Activated CD4-positive, alpha-beta T cell treated with anti-CD3 and anti-CD28 coated beads, Interleukin-2, Interleukin-6, amounts not matched to agents 100 ng/mL and 50 ng/mL, durations not matched to agents 16 hours and 8 hours (primary cell): ENCODE results near the gene PDK2.
A peak's percentile ranks its signal among the peaks of the same experiment; 100 is the strongest.
"Not testable (repeated sequence)": the region's sequence is repeated elsewhere in the genome, so short reads cannot be mapped to it uniquely, and the experiment has no call there.

ENCODE experiments used
- DNase-seq: peaks from one replicate; pipeline ENCODE4 v3.0.0-alpha.2; 2020

The PDK2 gene

DNA sequence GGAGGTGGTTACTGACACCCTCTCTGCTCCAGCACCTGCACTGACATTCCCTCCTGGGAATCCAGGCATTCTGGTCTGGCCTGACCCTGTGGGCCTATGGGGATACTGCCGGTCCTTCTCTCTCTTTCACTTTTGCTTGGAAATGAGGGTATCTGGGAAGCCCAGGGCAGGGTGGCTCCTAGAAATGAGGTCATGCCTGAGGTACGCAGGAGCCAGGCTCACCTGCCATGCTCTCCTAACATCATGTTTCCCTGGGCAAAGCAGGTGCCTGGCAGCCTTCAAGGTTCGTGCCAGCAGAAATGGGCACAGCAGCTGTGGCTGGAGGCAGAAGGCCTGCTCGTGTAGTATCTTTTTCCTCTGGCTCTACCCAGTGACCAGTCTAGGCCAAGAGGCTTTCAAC lies 35.9 kb upstream of the PDK2 start:
- no peak for DNase-seq

DNA sequence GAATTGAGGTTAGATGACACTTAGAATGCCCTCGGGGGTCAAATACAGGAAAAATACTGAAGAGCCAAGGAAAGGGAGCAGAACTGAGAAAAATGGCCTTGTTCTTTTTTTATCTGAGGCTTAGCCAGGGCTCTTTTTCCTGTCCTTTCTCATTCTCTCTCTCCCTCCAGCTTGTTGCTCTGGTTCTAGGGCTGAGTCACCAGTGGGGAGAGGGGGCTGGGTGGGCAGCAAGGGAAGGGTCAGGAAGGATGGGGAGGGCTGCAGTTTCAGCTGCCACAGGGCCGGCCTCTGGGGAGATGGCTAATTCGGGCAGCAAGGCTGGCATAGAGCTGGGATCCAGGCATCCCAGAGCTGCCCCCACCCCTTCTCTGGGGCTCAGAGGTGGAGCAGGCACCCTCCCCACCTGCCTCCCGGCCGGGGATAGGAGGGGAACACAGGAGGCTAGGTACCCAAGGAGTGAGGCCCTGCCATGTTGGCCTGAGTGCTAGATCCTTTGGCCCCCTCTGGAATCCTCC lies 35.3 kb upstream of the PDK2 start:
- DNase-seq: no peak

DNA sequence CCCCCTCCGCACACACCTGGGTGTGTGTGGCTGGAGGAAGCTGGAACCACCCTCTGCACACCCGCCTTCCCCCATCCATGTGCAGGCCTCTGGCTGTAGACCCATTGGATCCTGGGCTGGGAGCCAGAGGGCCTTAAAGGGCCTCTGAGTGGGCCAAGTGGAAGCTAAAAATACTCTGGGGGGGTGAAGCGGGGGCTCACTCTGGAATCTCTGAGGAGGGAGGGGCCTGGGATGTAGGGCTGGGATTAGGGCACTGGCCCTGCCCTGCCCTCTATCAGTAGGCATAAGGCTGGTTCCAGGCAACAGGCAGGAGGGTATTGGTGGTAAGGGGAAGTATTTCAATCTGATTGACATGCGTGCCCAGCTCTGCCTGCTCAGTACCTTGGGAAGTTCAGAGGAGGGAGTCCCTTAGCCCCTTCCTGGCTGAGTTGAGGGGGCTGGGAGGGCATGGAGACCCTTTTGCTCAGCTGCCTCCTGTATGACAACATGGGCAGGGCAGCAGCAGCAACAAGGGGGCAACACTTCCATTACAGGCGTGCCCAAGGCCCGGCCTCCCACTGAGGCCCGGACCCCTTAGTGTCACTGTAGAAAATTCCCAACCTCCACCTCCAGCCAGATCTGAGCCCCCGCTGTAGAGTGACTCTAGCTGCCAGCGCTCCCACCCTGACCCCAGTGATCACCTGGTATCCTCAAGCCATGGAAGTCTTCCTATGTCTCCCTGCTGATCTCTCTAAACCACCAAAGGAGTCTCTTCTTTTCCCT lies 34.0 kb upstream of the PDK2 start:
- no peak for DNase-seq

DNA sequence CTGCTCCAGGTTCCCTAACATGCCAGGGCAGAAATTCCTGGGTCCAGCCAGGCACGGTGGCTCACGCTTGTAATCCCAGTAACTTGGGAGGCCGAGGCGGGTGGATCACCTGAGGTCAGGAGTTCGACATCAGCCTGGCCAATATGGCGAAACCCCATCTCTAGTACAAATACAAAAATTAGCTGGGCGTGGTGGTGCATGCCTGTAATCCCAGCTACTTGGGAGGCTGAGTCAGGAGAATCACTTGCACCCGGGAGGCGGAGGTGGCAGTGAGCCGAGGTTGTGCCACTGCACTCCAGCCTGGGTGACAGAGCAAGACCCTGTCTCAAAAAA lies 33.5 kb upstream of the PDK2 start:
- DNase-seq: not testable (repeated sequence)

DNA sequence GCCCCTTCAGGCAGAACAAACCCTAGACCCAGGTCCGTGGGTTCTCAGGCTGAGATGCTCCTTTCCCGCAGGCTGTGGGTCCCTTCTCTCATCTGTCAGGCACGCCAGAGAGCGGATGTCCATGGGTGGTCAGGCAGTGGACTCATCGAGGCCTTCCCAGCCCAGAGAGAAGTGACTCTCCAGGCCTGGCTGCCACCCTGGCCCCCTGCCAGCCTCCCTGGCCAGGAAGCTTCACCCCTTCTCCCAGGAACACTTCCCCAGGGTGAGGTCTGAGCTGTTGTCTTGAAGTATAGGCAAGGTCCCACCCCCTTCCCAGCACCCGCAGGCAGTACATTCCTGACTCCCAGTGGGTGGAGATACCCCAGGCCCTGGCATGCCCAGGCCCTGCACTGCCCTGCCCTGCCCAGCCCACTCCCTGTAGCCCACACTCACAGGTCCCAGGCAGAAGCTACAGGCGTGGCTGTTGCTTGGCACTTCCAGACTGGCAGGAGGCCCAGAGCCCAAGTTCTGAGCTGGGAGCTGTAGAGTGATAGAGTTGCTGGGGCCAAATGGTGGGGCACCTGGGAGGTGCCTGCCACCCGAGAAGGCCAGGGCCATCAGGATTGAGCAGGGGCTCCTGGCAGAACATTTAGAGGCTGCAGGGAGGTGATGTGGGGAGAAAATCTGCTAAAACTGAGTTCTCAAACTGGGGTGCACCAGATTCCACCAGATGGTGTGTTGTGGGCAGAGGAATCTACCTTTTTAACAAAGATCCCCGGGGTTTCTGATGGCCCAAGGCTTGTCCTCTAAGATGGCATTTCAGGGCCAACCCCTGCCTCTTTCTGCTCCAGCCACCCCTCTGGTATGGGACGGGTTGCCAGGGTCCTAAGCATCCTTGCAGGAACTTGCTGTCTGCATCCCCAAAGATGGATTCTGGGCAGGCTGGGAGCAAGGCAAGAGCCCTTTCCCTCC lies 32.6 kb upstream of the PDK2 start:
- no peak for DNase-seq

DNA sequence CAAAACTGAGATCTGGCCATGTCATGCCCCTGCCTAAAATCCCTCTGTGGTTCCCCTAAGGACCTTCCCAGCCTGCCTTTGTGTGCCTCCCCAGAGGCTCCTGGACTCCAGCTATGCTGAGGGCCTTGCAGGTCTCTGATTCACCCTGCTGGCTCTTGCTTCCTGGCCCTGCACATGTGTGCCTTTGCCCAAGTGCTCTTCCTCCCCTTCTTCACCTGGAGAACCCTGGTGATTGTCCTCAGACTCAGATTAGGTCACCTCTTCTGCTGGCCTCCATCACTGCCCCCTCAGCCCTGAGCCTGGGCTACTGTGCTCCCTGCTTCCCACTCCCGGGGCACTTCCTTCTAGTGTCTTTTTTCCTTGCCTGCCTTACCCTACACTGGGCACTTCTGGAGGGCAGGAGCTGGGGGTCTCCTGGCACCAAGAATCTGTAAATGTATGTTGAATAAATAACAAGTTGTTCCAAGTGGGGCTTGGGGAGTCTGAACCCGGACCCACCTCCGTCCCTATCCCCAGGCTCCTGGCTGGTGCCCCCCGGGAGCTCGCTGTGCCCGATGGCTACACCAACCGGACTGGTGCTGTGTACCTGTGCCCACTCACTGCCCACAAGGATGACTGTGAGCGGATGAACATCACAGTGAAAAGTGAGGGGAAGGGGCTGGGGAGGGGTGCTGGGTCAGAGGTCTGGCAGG lies 31.4 kb upstream of the PDK2 start:
- DNase-seq: no peak

DNA sequence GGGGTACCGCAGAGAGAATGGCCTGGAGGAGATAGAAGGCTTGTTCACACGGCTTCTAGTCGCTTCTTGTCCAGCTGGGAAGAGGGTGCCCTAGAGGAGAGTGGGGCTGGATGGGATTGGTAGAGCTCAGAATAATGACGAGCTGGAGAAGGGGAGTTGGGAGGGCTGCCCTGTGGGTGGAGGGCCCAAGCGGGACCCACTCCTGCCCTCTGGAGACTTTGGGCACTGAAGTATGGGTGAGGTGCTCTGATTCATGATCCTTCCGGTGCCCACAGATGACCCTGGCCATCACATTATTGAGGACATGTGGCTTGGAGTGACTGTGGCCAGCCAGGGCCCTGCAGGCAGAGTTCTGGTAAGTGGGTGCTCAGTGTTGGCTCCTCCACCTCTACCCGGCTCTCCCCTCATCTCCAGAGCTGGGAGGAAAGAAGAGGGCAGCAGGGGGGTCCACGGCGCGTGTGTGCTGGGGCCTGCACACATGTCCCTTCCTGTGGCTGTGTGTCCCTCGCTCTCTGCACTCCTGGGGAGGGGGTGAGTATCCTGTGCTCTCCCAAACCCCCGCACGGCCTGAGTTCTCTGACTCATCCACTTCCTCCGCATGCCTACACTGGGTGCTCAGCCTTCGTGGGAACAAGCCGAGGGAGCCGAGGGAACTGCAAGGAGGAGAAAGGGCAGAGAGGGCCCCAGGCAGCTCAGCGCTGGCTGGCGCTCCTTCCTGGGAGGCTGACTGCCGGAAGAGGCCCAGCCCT lies 30.7 kb upstream of the PDK2 start:
- DNase-seq: no peak

DNA sequence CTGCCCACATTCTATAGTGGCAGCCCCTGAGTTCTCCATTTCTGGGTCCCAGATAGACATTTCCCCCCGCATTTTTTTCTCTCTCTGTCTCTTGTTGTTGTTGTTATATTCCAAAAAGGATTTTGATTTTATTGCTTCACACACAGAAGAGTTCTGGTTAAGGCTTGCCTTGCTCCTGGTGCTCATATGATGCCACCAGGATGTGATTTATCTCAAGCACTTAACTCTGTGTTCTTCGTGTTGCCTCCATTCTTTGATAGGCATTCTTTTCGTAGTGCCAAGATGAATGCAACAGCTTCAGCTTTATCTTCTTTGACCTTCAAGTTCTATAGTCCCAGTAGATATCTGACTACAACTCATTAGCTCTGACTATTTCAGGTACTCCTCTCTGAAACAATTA lies 30.1 kb upstream of the PDK2 start:
- DNase-seq: no peak

DNA sequence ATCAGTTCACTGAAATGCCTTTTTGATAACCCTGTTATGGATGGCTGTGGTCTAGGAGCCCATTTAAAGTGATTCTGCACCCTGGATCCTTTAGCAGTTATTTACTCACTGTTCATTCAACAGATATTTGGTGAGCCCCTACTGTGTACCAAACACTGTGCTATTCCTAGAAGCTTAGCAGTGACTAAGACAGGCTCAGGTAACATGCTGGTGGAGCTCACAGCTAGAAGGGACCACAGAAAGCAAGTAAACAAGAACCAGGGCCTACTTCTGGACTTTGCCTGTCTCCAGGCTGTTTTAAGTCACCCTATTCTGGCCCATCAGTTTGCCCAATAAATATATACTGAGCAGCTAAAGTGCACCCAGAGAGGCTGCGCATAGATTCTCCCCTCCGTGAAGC lies 28.2 kb upstream of the PDK2 start:
- DNase-seq: no peak

DNA sequence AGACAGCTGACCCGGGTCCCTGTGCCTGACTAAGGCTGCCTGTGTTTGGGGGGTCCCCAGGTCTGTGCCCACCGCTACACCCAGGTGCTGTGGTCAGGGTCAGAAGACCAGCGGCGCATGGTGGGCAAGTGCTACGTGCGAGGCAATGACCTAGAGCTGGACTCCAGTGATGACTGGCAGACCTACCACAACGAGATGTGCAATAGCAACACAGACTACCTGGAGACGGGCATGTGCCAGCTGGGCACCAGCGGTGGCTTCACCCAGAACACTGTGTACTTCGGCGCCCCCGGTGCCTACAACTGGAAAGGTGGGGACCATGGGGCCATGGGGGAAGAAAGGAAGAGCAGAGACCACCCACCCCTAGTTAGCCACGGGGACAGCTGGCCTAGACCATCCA lies 27.2 kb upstream of the PDK2 start:
- DNase-seq: no peak

DNA sequence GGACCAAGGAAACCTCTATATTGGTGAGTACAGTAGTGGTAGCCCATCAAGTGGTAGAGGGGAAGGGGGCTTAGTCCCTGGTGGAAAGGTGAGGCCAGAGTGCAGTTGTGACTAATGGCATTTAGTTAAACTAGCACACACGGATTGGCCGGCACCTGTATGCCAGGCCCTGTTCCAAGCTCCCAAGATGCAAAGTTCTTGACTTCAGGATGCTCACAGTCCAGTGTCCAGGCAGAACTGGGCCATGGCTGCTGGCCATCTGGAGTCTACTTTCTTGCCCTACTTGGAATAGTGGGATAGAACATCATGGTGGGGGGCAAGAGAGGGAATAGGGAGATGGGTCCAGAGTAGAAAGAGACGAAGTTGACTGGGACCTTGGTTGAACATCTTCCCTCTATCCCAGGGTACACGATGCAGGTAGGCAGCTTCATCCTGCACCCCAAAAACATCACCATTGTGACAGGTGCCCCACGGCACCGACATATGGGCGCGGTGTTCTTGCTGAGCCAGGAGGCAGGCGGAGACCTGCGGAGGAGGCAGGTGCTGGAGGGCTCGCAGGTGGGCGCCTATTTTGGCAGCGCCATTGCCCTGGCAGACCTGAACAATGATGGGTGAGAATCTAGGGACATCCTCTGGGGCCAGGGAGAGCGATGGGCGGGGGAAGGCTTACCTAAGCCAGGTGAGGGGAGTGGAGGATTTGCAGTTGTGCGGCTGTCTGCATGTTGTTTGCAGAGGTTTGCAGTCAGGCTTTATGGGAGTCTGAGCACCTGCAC lies 24.1 kb upstream of the PDK2 start:
- no peak for DNase-seq

DNA sequence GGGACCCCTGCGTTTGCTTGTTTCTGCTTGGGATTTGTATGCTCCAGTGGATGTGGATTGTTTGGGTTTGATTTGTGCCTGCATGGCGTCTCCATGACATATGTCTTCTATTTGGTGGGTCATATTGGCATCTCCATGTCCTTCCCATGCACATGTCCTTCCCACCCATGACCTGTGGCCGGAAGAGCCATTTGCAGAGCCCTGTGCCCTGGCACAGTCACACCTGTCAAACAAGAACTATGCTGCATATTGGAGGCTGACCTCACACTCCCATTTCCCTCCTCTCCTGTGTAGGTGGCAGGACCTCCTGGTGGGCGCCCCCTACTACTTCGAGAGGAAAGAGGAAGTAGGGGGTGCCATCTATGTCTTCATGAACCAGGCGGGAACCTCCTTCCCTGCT lies 23.5 kb upstream of the PDK2 start:
- DNase-seq: no peak

DNA sequence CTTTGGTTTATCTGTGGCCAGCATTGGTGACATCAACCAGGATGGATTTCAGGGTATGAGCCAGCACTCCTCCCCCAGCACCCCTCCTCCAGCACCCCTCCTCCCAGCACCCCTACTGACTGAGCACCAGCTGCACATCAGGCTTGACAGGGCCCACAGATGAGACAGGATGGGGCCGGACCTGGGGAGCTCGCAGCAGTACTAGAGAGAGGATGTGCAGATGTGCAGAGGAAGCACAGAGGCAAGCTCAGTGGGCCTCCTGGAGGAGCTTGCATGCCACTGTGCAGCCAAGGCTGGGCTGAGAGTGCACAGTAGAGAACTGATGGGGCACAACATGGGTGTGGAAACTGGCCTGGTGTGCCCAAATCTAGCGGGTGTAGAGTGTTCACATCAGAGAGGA lies 23.0 kb upstream of the PDK2 start:
- DNase-seq: no peak

DNA sequence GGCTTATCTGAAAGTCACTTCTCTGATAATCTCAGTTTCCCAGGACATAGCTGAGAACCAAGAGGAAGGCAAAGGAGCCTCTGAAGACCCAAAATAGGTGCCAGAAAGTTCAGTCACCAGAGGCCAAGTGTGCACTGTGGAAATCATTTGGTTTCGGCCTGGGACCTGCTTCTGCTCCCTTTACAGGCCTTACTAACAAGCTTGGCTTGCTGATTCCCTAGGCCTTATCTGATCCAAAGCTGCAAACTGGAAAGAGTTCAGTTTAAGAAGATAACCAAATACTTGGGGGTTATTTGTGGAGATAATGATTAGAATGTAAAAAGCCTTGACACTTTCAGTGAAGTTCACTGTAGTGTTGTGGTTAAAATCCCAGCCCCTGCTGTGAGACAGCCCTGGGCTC lies 22.2 kb upstream of the PDK2 start:
- DNase-seq: no peak

DNA sequence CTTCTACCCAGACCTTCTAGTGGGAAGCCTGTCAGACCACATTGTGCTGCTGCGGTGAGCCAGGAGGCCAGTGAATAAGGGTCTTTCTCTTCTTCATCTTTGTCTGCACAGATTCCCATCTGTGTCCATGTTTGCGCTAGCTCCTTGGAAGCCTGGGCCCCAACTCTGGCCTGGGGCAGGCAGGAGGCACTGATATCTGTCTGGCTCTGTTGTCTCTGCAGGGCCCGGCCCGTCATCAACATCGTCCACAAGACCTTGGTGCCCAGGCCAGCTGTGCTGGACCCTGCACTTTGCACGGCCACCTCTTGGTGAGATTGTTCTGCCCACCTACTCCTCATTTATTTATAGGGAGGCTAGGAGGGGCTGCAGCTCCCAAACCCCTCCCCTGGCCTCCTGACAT lies 20.9 kb upstream of the PDK2 start:
- no peak for DNase-seq

DNA sequence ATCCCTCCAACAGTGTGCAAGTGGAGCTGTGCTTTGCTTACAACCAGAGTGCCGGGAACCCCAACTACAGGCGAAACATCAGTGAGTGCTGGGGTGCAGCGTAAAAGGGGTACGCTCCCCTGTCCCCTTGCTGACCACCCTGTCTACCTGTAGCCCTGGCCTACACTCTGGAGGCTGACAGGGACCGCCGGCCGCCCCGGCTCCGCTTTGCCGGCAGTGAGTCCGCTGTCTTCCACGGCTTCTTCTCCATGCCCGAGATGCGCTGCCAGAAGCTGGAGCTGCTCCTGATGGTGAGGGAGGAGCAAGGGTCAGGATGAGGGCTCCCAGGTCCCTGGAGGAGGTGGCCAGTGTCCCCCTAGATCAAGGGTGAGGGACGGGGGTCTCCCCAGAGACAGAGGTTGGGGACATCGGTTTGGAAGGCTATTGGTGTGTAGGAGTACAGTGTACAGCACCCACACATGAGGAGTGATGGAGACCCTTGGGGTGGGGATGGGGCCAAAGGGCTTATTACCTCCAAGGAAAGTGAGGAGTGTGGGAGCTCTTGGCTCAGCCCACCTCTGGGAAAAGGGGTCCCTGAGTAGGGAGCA lies 19.6 kb upstream of the PDK2 start:
- DNase-seq: no peak

DNA sequence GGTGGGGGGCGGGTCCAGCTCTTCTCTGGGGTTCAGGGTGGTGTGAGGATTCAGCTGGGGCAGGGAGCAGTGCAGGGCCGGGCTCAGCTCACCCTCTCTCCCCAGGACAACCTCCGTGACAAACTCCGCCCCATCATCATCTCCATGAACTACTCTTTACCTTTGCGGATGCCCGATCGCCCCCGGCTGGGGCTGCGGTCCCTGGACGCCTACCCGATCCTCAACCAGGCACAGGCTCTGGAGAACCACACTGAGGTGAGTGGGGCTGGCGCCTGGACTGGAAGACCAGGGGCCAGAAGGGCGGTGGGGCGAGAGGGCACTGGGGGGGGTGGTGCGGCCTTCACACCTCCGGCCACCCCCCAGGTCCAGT lies 18.9 kb upstream of the PDK2 start:
- DNase-seq: no peak

DNA sequence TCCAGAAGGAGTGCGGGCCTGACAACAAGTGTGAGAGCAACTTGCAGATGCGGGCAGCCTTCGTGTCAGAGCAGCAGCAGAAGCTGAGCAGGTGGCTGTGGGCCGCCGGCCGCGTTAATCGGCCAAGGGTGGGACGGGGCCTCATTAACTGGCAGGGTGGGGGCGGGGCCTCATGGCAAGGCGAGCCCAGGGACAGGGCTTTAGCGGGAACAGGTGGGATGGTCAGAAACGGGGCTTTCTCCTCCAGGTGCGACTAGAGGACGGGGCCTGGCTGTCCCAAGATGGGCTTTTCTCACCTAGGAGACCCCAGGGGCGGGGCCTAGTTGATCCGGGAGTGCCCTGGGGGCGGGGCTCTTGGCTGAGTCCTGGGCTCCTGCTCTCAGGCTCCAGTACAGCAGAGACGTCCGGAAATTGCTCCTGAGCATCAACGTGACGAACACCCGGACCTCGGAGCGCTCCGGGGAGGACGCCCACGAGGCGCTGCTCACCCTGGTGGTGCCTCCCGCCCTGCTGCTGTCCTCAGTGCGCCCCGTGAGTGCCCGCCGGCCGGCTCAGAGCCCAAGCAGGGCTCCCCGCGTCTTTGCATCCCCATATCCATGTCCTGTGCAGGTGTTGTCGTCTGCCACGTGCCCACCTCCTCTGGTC lies 18.4 kb upstream of the PDK2 start:
- no peak for DNase-seq

DNA sequence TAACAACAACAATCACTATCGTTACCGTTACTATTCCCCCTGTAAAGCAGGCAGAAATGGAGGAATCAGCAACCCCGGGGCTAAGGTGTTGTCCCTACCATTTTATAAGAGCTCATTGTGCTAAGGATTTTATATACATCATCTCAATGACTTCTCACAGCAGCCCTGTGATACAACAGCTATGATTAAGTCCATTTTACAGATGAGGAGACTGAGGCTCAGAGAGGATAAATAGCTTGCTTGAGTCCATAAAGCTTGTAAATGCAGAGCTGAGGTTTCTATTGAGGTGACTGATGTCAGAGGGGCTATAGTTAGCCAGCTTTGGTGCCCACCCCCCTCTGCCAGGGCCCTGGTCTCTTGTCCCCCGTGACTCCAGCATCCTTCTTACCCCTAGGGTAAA lies 16.7 kb upstream of the PDK2 start:
- no peak for DNase-seq

DNA sequence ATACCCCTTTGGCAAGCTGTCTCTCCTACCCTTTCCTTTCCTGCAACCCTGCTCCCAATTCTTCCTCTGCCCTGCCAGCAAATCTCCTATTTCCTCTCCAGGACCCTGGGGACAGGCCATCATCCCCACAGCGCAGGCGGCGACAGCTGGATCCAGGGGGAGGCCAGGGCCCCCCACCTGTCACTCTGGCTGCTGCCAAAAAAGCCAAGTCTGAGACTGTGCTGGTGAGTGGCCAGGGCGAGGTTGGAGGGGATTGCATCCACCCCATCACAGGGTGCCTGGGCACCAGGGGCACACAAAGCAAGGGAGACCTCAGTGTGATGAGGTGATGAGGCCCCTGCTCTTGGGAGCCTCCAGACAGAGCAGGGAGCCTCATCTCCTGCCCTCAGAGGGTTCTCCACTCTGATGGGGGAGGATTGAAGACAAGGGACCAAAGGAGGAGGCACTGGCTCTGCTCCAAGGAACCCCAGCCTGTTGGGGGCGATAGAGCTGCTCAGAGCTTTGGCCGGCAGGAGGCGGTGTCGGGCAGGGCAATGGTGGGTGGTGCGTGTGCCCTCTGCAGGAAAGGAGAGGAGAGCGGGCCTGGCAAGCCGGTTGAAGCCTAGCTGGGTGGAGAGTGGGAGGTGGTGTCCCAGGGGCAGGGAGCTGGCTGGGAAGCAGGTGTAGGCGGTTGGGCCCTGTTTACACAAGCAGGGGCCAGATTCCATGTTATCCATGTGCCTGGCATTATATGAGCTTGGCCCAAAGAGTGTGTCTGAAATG lies 15.6 kb upstream of the PDK2 start:
- peak; percentile 41 for DNase-seq
